Measurements from ENCODE around the gene ZC3H12A. TPM values are rescaled to one million over a fixed set of nuclear protein-coding genes. Genes with fewer than 3 reads are reported as not detected.

Gene ZC3H12A
- total RNA-seq, 1 experiment from 2014 or later, result 6.7 TPM

- Histone ChIP-seq H3K4me2 (ENCODE audit: insufficient read depth, insufficient read length, low read length) (no peak overlapping the region), H2BK5ac (ENCODE audit: insufficient read length, low read length) (no peak overlapping the region), H3K27ac (ENCODE audit: insufficient read length, low read depth, low read length) (no peak overlapping the region), H3K9me3 (ENCODE audit: control insufficient read depth, low read depth, low read length) (no peaks in the 10 kb centered on the region), H4K5ac (ENCODE audit: insufficient read length, low read depth, low read length) (no peak overlapping the region), H3K79me1 (ENCODE audit: insufficient read depth, low read depth, low read length, poor library complexity, severe bottlenecking) (no peaks in the 10 kb centered on the region), H4K91ac (ENCODE audit: insufficient read length, low read depth, low read length) (no peak overlapping the region), H2BK20ac (ENCODE audit: low read depth, low read length, poor library complexity, severe bottlenecking) (no peak overlapping the region), H4K20me1 (ENCODE audit: control insufficient read depth, insufficient read depth, insufficient read length) (no peaks in the 10 kb centered on the region), H2BK12ac (ENCODE audit: insufficient read length, low read depth, low read length) (no peak overlapping the region), H3K9ac (ENCODE audit: extremely low read depth, insufficient read length, low read length) (no peak overlapping the region), H3K56ac (ENCODE audit: insufficient read length, low read depth, low read length) (no peak overlapping the region), H3K79me2 (ENCODE audit: insufficient read depth, low read length) (no peaks in the 10 kb centered on the region), H3K23me2 (ENCODE audit: insufficient read length, low read depth, low read length, poor library complexity, severe bottlenecking) (no peaks in the 10 kb centered on the region), H3K23ac (ENCODE audit: insufficient read length, low read depth, low read length) (no peak overlapping the region), H2BK120ac (ENCODE audit: low read depth, low read length, poor library complexity, severe bottlenecking) (no peak overlapping the region), H2AFZ (ENCODE audit: low read length) (no peak overlapping the region), H2BK15ac (ENCODE audit: low read depth, low read length) (no peak overlapping the region), H3K4ac (ENCODE audit: low read depth, low read length) (no peak overlapping the region), H4K8ac (replicated peaks; ENCODE audit: insufficient read length, low read depth, low read length) (no peak overlapping the region), H2AK5ac (ENCODE audit: insufficient read length, low read length) (no peak overlapping the region), H3T11ph (ENCODE audit: low read length) (no peak overlapping the region), H3K4me1 (ENCODE audit: insufficient read depth, low read length) (no peaks in the 10 kb centered on the region), H3K27me3 (ENCODE audit: insufficient read depth, low read length) (no peaks in the 10 kb centered on the region), H3K14ac (ENCODE audit: insufficient read depth, low read length) (no peak overlapping the region), H3K18ac (ENCODE audit: insufficient read length, low read depth, low read length) (no peak overlapping the region)
- peaks cover 17 to 30% of the 10 kb centered on the region in 2 experiments for H3K4me1 Mint-ChIP-seq
- H3K27me3 Mint-ChIP-seq (ENCODE audit: low read depth), result peaks cover 61% of the 10 kb centered on the region
- H3K9me3 Mint-ChIP-seq, result peaks cover 0 to 7% of the 10 kb centered on the region in 2 experiments; a peak in 2 of 5 replicates
- no peak for TF ChIP-seq CTCF (conservative IDR thresholded peaks at IDR 0.05)
- no peak for DNase-seq
- no peak overlapping the region for H3K4me3 Mint-ChIP-seq
- whole genome bisulfite sequencing (ENCODE audit: extremely low coverage, insufficient read length, low lambda C conversion rate), result no CpG with 5 or more reads among the region's 10 CpGs
- H3K36me3 Mint-ChIP-seq (ENCODE audit: insufficient read depth in 1 of 3, low read depth in 3 of 3), result no peaks in the 10 kb centered on the region
- no peak overlapping the region; a peak in 1 of 7 replicates for H3K27ac Mint-ChIP-seq
Measured at GRCh38 chr1:37441490-37441889, 32.9 kb upstream of the ZC3H12A start.

Data from H9 (cell line).